HepG2 (cell line): ENCODE measurements around the gene ORC1. TPM values are rescaled to one million over a fixed set of nuclear protein-coding genes. Genes with fewer than 3 reads are reported as not detected.

Experiments
- BRCA1 ChIP-seq: sonication (generic); formaldehyde crosslinking; IDR thresholded peaks from 2 replicates; pipeline ENCODE4 v1.4.0; 2020; ENCODE audit warnings: missing genetic modification reagents
- GFI1 ChIP-seq: sonication (generic); formaldehyde crosslinking; IDR thresholded peaks from 2 replicates; pipeline ENCODE4 v1.5.0; 2020; ENCODE audit warnings: missing genetic modification reagents, mild to moderate bottlenecking, borderline replicate concordance
- GZF1 ChIP-seq: sonication (generic); formaldehyde crosslinking; IDR thresholded peaks from 2 replicates; pipeline ENCODE4 v1.5.1; 2020; ENCODE audit warnings: mild to moderate bottlenecking, missing genetic modification reagents
- HIVEP1 ChIP-seq: sonication (generic); formaldehyde crosslinking; IDR thresholded peaks from 2 replicates; pipeline ENCODE4 v1.4.0; 2020; ENCODE audit warnings: mild to moderate bottlenecking, missing genetic modification reagents
- HOXA3 ChIP-seq: sonication (generic); formaldehyde crosslinking; IDR thresholded peaks from 2 replicates; pipeline ENCODE4 v1.5.0; 2020; ENCODE audit warnings: missing genetic modification reagents
- PAX8 ChIP-seq: sonication (generic); formaldehyde crosslinking; IDR thresholded peaks from 2 replicates; pipeline ENCODE4 v1.8.0; 2022; ENCODE audit warnings: mild to moderate bottlenecking, missing genetic modification reagents, borderline replicate concordance
- RFXAP ChIP-seq: sonication (generic); formaldehyde crosslinking; IDR thresholded peaks from 2 replicates; pipeline ENCODE4 v1.4.0; 2020; ENCODE audit warnings: missing genetic modification reagents, borderline replicate concordance
- SOX6 ChIP-seq, 2 experiments: fragments of 450-650 bp in 1 of 2; sonication (generic) in 1 of 2; formaldehyde crosslinking in 1 of 2; IDR thresholded peaks; 2 replicates each; pipeline versions ENCODE4 v1.4.0 to v1.6.1; 2017 to 2020; ENCODE audit warnings: antibody characterized with exemption in 1 of 2, mild to moderate bottlenecking in 1 of 2, missing genetic modification reagents in 1 of 2
- ZBTB7B ChIP-seq: sonication (generic); formaldehyde crosslinking; IDR thresholded peaks from 2 replicates; pipeline ENCODE4 v1.4.0; 2020; ENCODE audit warnings: missing genetic modification reagents
- ZKSCAN1 ChIP-seq: fragments of 150-350 bp; IDR thresholded peaks from 2 replicates; pipeline ENCODE4 v1.6.1; 2014; ENCODE audit warnings: low read length
- ZMYM3 ChIP-seq: sonication (generic); formaldehyde crosslinking; IDR thresholded peaks from 2 replicates; pipeline ENCODE4 v1.5.1; 2020; ENCODE audit warnings: mild to moderate bottlenecking, missing genetic modification reagents
- ZNF234 ChIP-seq: sonication (generic); formaldehyde crosslinking; conservative IDR thresholded peaks from 2 replicates; pipeline ENCODE4 v1.5.1; 2020; ENCODE audit warnings: mild to moderate bottlenecking, missing genetic modification reagents
- ZNF326 ChIP-seq: sonication (generic); formaldehyde crosslinking; IDR thresholded peaks from 2 replicates; pipeline ENCODE4 v1.4.0; 2020; ENCODE audit warnings: missing genetic modification reagents, borderline replicate concordance
- ZNF496 ChIP-seq: sonication (generic); formaldehyde crosslinking; IDR thresholded peaks from 2 replicates; pipeline ENCODE4 v1.8.1; 2023; ENCODE audit warnings: mild to moderate bottlenecking, moderate library complexity, missing genetic modification reagents; ENCODE audit not compliant: insufficient replicate concordance
- ZNF589 ChIP-seq: sonication (generic); formaldehyde crosslinking; conservative IDR thresholded peaks from 2 replicates; pipeline ENCODE4 v1.8.0; 2022; ENCODE audit warnings: mild to moderate bottlenecking, moderate library complexity, missing genetic modification reagents
- polyA plus RNA-seq, 8 experiments: library from polyadenylated mRNA; depleted of rRNA in 3 of 8; stranded (reverse) in 7 of 8; unstranded in 1 of 8; fragments of >200 nt; fragmentation: Illumina TruSeq in 4 of 8; extraction: Trizol in 4 of 8; gene quantifications; 2 replicates each; pipeline versions ENCODE4 v1.2.1 to v1.2.3, GENCODE V29; 2011 to 2016; ENCODE audit warnings: low read depth in 4 of 8, missing spikeins in 1 of 8, mixed read lengths in 1 of 8; ENCODE audit not compliant: insufficient read depth in 1 of 8
- total RNA-seq, 5 experiments: library from RNA; depleted of rRNA; stranded (reverse); fragments of >200 nt; fragmentation: Illumina TruSeq; extraction: Trizol; gene quantifications; 2 replicates each; pipeline ENCODE4 v1.2.3, GENCODE V29; 2016; ENCODE audit warnings: low read depth in 1 of 5
- TF ChIP-seq, protein P1 (sequence below): sonication (generic); formaldehyde crosslinking; IDR thresholded peaks from 2 replicates; pipeline ENCODE4 v1.8.1; 2023; ENCODE audit warnings: missing genetic modification reagents, inconsistent platforms, borderline replicate concordance
- TF ChIP-seq, protein P2 (sequence below): sonication (generic); formaldehyde crosslinking; IDR thresholded peaks from 2 replicates; pipeline ENCODE4 v1.8.1; 2023; ENCODE audit warnings: mild to moderate bottlenecking, missing genetic modification reagents
- TF ChIP-seq, protein P3 (sequence below): sonication (generic); formaldehyde crosslinking; IDR thresholded peaks from 2 replicates; pipeline ENCODE4 v1.5.0; 2020; ENCODE audit warnings: missing genetic modification reagents, mild to moderate bottlenecking, borderline replicate concordance
- TF ChIP-seq, protein P4 (sequence below): sonication (generic); formaldehyde crosslinking; IDR thresholded peaks from 2 replicates; pipeline ENCODE4 v1.4.0; 2020; ENCODE audit warnings: missing genetic modification reagents

The ORC1 gene
- total and polyA plus RNA-seq, 2 of the 13 experiments (the other 11 are each of a cell fraction or from before 2014, with no cell fraction given): 7.0 to 23.5 TPM

DNA sequence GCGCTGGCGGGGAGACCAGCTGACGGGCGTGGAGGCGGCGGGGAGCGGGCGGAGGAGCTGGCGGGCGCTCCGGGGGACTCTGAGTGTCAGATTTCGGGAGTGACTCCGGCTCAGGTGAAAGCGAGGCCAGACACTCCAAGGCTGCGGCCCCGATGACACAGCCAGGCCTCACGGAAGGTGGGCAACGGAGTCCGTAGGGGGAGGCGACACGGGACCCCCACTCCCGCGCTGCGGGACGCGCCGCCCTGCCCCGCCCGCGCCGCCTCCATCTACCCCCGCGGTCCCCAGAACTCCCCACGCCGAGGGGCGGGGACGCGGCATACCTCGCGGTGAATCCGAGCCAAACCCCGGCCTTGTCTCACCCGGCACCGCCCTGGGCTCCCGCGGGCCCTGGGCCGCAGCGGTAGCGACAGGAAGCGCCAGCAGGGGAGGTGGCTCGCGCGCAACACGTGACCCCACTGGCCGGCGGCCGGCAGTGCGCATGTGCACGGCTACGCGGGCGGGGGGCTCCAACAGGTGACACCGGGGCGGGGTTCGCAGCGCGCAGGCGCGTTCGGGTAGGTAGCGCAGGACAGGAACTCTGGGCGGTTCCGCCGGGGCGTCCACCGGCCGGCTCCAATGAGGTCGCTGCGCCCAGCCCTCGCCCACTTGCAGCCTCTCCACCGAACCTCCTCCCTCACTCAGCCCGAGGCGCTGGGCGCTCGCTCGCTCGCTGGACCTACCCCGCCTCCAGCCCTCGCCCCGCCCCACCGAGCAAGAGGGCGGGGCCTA, 38.3 kb downstream of the ORC1 start, which contains the start of gene CC2D1B (continued):
- TF ChIP-seq PAX8 (no peak), HOXA3 (CRISPR knock-in tag) (peak; percentile 79; the same call in 1 of the 2 replicates), ZMYM3 (CRISPR knock-in tag) (no peak), ZNF326 (CRISPR knock-in tag) (no peak), ZNF589 (CRISPR knock-in tag) (no peak), ZBTB7B (0 out of 2 replicates have a peak, but pooled peaks have one; percentile 21), GFI1 (CRISPR knock-in tag) (no peak; the same call in 1 of the 2 replicates), RFXAP (CRISPR knock-in tag) (peak; percentile 73), HIVEP1 (CRISPR knock-in tag) (no peak), ZNF496 (CRISPR knock-in tag) (no peak), GZF1 (CRISPR knock-in tag) (no peak), ZNF234 (no peak), ZKSCAN1 (no peak), BRCA1 (CRISPR knock-in tag) (peak; percentile 87; the same call in 1 of the 2 replicates), SOX6 (IDR thresholded peaks at IDR 0.05) (no peak), SOX6 (CRISPR knock-in tag; IDR thresholded peaks at IDR 0.05) (no peak)
- TF ChIP-seq, protein P1, sequence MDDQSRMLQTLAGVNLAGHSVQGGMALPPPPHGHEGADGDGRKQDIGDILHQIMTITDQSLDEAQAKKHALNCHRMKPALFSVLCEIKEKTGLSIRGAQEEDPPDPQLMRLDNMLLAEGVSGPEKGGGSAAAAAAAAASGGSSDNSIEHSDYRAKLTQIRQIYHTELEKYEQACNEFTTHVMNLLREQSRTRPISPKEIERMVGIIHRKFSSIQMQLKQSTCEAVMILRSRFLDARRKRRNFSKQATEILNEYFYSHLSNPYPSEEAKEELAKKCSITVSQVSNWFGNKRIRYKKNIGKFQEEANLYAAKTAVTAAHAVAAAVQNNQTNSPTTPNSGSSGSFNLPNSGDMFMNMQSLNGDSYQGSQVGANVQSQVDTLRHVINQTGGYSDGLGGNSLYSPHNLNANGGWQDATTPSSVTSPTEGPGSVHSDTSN (CRISPR knock-in tag): 0 out of 2 replicates have a peak, but pooled peaks have one; percentile 74
- TF ChIP-seq, protein P2, sequence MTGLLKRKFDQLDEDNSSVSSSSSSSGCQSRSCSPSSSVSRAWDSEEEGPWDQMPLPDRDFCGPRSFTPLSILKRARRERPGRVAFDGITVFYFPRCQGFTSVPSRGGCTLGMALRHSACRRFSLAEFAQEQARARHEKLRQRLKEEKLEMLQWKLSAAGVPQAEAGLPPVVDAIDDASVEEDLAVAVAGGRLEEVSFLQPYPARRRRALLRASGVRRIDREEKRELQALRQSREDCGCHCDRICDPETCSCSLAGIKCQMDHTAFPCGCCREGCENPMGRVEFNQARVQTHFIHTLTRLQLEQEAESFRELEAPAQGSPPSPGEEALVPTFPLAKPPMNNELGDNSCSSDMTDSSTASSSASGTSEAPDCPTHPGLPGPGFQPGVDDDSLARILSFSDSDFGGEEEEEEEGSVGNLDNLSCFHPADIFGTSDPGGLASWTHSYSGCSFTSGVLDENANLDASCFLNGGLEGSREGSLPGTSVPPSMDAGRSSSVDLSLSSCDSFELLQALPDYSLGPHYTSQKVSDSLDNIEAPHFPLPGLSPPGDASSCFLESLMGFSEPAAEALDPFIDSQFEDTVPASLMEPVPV (CRISPR knock-in tag): no peak
- TF ChIP-seq, protein P3, sequence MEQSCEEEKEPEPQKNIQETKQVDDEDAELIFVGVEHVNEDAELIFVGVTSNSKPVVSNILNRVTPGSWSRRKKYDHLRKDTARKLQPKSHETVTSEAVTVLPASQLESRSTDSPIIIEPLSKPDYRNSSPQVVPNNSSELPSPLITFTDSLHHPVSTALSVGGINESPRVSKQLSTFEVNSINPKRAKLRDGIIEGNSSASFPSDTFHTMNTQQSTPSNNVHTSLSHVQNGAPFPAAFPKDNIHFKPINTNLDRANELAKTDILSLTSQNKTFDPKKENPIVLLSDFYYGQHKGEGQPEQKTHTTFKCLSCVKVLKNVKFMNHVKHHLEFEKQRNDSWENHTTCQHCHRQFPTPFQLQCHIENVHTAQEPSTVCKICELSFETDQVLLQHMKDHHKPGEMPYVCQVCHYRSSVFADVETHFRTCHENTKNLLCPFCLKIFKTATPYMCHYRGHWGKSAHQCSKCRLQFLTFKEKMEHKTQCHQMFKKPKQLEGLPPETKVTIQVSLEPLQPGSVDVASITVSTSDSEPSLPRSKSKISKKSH (CRISPR knock-in tag): peak; percentile 68
- TF ChIP-seq, protein P4, sequence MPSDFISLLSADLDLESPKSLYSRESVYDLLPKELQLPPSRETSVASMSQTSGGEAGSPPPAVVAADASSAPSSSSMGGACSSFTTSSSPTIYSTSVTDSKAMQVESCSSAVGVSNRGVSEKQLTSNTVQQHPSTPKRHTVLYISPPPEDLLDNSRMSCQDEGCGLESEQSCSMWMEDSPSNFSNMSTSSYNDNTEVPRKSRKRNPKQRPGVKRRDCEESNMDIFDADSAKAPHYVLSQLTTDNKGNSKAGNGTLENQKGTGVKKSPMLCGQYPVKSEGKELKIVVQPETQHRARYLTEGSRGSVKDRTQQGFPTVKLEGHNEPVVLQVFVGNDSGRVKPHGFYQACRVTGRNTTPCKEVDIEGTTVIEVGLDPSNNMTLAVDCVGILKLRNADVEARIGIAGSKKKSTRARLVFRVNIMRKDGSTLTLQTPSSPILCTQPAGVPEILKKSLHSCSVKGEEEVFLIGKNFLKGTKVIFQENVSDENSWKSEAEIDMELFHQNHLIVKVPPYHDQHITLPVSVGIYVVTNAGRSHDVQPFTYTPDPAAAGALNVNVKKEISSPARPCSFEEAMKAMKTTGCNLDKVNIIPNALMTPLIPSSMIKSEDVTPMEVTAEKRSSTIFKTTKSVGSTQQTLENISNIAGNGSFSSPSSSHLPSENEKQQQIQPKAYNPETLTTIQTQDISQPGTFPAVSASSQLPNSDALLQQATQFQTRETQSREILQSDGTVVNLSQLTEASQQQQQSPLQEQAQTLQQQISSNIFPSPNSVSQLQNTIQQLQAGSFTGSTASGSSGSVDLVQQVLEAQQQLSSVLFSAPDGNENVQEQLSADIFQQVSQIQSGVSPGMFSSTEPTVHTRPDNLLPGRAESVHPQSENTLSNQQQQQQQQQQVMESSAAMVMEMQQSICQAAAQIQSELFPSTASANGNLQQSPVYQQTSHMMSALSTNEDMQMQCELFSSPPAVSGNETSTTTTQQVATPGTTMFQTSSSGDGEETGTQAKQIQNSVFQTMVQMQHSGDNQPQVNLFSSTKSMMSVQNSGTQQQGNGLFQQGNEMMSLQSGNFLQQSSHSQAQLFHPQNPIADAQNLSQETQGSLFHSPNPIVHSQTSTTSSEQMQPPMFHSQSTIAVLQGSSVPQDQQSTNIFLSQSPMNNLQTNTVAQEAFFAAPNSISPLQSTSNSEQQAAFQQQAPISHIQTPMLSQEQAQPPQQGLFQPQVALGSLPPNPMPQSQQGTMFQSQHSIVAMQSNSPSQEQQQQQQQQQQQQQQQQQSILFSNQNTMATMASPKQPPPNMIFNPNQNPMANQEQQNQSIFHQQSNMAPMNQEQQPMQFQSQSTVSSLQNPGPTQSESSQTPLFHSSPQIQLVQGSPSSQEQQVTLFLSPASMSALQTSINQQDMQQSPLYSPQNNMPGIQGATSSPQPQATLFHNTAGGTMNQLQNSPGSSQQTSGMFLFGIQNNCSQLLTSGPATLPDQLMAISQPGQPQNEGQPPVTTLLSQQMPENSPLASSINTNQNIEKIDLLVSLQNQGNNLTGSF (CRISPR knock-in tag): peak; percentile 68; the same call in 1 of the 2 replicates
